COR-L47 (cell line): ENCODE measurements around the gene BRD4.

Experiments
- DNase-seq: peaks from one replicate; lab custom pipeline; 2025; lab: John Stamatoyannopoulos, UW

The BRD4 gene

GRCh38 chr19:15265214-15265849, 67.0 kb downstream of the BRD4 start:
- no peak for DNase-seq

- no peak for DNase-seq
These were observed 67.5 kb downstream of the BRD4 start for GRCh38 chr19:15264933-15265206.

- peak; percentile 64 for DNase-seq
These were observed 68.0 kb downstream of the BRD4 start for GRCh38 chr19:15264061-15264932.

GRCh38 chr19:15263361-15263985, 68.9 kb downstream of the BRD4 start:
- DNase-seq = no peak

GRCh38 chr19:15262011-15262410, 70.3 kb downstream of the BRD4 start:
- no peak for DNase-seq

GRCh38 chr19:15260939-15261338, 71.4 kb downstream of the BRD4 start:
- no peak for DNase-seq

GRCh38 chr19:15259907-15260306, 72.4 kb downstream of the BRD4 start:
- no peak for DNase-seq

GRCh38 chr19:15257782-15258181, 74.6 kb downstream of the BRD4 start:
- no peak for DNase-seq

GRCh38 chr19:15256708-15257331, 75.5 kb downstream of the BRD4 start:
- DNase-seq = no peak

- no peak for DNase-seq
These were observed 76.9 kb downstream of the BRD4 start for GRCh38 chr19:15255359-15255990.

- DNase-seq = no peak
These were observed 77.8 kb downstream of the BRD4 start for GRCh38 chr19:15254547-15254946.

GRCh38 chr19:15253513-15253912, 78.8 kb downstream of the BRD4 start:
- DNase-seq = no peak

GRCh38 chr19:15253061-15253460, 79.3 kb downstream of the BRD4 start:
- no peak for DNase-seq

GRCh38 chr19:15252398-15253018, 79.8 kb downstream of the BRD4 start:
- DNase-seq = no peak

- DNase-seq = no peak
These were observed 80.5 kb downstream of the BRD4 start for GRCh38 chr19:15251749-15252397.

- no peak for DNase-seq
These were observed 81.2 kb downstream of the BRD4 start for GRCh38 chr19:15251010-15251748.

GRCh38 chr19:15250640-15250993, 81.7 kb downstream of the BRD4 start:
- no peak for DNase-seq

- DNase-seq = no peak
These were observed 82.2 kb downstream of the BRD4 start for GRCh38 chr19:15249972-15250639.

- DNase-seq = no peak
These were observed 82.8 kb downstream of the BRD4 start for GRCh38 chr19:15249528-15249874.
